Measurements from ENCODE around the gene NFRKB.

The NFRKB gene

DNA sequence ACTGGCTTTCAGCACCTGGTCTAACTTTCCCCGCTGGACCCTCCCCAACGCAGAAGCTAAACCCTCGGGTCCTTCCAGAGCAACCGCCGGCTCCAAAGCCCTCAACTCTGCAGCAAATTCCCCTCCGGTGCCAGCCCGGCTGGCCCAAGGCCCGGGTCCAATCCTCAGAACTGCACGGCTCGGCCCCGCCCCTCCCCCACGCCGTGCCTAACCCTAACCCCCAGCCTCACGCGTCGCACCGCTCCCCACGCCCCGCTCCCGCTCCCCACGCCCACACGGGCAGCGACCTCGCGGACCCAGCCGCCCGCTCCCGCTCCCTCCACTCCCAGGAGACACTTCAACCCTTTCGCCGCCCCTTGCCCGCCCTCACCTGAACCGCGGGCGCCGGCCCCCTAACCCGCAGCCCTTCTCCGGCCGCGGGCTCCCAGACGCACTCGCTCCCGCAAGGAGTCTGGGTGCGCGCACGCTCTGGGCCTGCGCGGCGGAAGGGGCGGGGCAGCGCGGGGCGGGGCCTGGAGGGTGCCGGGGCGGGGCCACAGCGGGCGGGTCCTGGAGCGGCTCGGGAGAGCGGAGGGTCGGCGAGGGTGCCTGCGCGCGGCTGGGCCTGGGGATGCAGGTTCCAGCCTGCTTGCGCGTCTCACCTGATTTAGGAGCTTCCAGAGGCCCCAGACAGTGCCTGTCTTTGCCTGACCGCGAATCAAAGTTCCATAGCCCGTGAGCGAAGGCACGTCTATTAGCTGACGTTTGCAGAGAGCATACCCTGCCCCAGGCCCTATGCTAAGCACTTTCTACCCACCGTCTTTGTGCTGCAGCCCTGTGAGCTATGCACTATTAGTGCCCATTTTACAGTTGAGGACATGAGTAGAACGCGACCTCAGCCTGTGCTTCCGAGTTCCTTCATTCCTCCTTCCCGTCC, at the start of gene NFRKB:
Gene NFRKB, minus strand, starts transcription at position 453 of the 916 bp plus-strand sequence. CDS start 2,729 bp downstream, outside the sequence.
- peak; percentile 60 to 83 for DNase-seq (ENCODE audit: extremely low read depth in 1 of 2, low read depth in 1 of 2)

DNA sequence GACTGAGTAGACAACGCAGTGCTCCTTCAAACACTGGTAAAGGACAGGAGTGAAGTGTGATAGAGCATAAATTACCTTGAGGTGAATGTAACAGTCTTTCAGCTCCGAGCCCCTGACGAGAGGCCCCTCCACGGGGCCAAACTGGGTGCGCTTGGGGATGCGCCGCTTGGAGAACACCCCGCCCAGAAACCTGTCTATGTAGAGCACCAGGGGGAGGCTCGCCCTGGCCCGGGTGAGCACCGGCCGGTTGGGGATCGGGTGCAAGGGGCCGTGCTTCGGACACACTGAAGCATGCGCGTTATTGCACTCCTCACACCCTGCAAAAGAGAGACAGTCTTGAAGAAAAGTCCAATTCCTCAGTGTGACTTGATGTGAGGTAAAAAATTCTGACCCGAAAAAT, 49.3 kb upstream of the NFRKB start:
- no peak for DNase-seq (ENCODE audit: extremely low read depth in 1 of 2, low read depth in 1 of 2)

DNA sequence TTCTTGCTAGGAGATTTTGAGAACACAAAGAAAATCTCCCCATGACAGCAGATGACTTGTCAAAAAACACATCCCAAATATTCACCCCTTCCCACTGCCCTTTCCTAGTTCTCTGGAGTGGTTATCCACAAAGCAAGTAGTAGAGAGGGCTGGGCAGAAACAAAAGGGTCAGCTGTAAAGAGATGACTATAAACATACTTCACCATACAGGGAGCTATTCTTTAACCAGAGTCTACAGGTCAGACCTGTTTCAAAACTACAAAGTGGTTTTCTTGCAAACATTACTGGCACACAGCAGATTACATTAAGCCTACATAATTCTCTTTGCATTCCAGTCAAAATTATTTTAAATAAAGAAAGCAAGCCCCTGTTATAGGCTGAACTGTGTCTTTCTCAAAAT, 47.7 kb upstream of the NFRKB start:
- DNase-seq (ENCODE audit: extremely low read depth in 1 of 2, low read depth in 1 of 2), result no peak

DNA sequence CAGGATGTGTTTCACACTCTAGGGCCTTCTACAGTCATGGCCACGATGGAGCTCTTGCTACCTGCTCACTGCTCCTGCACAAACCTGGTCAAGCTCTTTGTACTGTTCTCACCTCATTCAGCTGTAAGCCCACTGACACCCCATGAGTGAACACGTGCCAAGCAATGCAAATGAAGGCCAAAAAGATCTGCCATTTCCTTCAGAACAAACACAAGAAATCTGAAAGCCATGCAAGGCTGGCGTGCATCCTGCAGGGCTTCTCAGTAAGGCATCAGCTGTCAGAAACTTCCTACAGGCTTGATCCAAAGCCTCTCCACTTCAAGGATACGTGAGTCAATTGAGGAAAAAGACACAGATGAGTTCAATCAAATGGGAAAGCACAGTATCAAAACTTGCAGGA, 44.1 kb upstream of the NFRKB start:
- no peak for DNase-seq (ENCODE audit: extremely low read depth in 1 of 2, low read depth in 1 of 2)

DNA sequence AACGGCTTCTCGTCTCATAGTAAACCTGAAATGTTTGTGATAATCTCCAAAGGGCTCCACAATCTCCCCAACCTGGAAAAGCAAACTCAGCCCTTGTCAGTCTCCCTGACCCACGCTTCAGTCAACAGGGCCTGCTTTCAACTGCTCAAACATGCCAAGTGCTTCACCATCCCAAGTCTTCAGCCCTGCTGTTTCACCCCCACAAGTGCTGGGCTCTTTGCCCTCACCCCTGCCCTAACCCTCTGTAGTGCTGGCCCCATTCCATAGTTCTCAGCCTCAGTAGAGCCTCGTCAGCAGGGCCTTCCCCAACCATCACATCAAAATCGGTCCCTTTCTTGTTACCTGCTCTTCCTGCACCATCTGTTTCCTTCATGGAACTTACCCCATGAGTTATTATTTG, 43.4 kb upstream of the NFRKB start:
- DNase-seq (ENCODE audit: extremely low read depth in 1 of 2, low read depth in 1 of 2), result no peak

DNA sequence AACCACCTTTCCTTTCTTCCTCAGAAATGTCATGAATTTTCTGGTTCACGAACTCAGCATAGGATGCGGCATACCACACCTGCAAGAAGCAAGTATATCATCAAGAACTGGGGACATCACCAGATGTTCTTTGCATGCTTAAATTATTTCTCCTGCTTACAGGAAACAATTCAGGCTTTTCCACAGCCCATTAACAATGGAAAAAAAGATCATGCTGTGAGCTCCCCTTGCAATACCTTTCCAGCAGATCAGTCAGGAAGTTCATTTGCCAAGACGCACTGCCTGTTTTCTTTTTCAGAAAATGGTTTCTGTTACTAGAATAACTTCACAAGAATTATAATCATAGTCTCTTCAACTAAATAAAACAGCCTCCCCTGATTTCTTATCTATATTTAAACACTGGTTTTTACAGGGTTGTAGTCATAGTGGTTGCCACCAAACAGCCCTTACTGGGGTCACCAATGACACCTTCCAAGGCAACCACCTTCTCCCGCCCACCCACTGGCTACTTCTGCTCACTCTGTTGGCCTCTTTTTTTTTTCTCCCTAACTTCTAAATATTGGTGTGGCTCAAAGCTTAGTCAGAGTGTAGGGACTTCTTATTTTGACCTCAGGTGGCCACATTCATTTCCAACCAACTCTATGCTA, 42.3 kb upstream of the NFRKB start:
- no peak for DNase-seq (ENCODE audit: extremely low read depth in 1 of 2, low read depth in 1 of 2)

DNA sequence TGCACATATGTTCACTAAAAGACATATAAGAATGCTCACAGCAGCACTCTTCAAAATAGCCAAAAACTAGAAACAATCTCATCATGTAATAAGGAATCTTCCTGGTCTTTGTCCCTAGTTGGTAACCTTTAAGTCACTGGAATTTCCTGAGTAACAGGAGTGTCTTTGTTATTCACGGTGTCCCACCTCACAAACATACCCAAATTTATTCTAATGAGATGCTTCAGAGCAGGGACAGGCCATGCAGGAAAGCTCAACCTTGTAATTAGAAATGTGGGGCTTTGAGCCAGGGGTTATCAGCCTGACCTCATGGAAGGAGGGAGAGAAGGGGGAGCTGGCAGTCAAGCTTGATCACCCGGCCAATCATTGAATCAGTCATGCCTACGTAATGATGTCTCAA, 40.3 kb upstream of the NFRKB start:
- no peak for DNase-seq (ENCODE audit: extremely low read depth in 1 of 2, low read depth in 1 of 2)

DNA sequence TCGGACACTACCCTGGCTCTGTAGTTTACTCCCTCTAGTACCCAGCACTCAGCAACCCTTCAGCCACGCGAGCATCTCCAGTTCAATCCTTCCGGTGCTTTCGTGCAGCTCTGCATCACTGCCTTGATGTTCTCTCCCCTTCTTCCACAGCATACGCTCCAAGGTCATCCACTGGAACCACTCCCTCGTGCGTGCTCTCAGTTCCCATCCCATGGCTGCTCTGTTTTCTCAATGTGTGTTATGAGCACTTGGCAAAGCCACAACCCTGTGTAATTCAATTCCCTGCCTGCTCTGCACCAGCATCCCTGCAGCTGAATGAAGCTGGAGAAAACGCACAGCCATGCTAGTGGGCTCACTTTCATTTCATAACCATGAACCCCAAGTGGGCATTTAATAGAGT, 38.5 kb upstream of the NFRKB start:
- no peak for DNase-seq (ENCODE audit: extremely low read depth in 1 of 2, low read depth in 1 of 2)

DNA sequence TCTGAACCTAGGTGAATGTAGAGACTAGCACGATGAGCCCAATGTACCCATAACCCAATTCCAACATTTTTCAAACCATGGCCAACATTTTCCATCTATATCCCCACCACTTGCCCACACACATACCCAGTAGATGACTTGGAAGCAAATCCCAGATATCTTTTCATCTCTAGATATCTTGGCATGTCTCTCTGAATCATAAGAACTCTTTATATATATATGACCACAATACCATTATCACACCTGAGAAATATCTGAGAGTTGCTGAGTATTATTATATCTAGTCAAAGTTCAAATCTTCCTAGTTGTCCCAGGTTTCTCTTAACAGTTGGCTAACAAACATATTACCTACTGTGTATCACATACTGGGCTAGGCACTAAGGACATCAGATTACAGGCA, 37.9 kb upstream of the NFRKB start:
- no peak for DNase-seq (ENCODE audit: extremely low read depth in 1 of 2, low read depth in 1 of 2)

DNA sequence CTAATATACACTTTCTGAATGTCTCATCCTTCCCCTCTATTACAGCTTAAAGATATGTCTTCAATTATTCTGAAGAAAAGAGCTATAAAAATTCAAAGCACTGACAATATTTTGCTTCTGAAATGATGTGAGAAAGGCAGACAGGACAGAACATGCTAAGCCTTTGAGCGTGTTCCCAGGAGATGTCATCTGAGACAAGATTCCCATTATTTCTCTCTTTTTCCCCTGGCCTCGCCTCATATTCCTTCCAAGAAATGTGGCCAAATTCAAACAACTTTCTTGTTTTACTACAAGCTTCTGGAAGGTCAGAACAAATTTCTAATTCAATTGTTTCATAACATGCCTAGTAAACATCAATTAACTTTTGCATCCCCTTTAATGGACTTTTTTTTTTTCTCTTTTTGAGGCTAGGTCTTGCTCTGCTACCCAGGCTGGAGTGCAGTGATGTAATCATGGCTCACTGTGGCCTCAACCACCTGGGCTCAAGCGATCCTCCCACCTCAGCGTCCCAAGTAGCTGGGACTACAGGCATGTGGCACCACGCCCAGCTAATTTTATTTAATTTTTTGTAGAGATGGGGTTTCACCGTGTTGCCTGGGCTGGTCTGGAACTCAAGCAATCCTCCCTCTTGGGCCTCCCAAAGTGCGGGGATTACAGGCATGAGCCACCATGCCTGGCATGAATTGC, 37.1 kb upstream of the NFRKB start:
- no peak for DNase-seq (ENCODE audit: extremely low read depth in 1 of 2, low read depth in 1 of 2)

DNA sequence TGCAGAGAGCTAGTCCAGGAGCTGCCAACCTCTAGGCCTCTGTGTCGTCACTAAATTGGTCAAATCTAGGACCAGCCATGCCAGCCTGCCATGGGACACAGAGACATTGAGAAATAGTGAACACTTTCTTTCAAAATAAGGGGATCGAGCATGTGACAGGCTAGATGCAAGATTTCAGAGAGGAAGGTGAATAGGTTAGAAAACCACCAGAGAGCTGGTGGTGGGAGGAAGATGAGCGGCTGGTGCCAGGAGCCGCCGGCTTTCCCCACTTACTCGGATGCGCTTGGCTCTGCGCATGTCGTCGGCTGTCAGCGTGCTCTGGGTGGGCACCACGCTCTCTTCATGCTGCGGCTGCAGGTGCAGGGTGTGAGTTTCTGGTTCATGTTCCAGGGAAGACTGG, 35.4 kb upstream of the NFRKB start:
- DNase-seq (ENCODE audit: extremely low read depth in 1 of 2, low read depth in 1 of 2), result no peak

DNA sequence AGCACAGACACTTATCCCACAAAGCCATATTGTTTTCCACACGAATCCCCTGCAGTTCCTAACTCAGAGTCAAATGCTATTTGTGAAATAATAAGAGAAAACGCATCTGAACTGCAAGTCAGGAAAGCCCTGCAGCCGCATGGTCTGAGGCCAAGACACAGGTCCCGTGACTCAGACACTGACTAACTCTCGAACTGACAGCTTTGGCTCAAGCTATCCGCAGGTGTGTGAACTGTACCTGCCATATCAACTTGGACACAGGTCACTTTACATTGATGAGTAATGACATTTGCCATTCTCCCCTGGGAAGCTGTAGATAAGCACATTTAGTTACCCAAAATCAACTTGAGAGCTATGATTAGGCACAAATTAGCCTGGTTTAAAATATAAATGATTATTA, 34.9 kb upstream of the NFRKB start:
- DNase-seq (ENCODE audit: extremely low read depth in 1 of 2, low read depth in 1 of 2), result no peak

DNA sequence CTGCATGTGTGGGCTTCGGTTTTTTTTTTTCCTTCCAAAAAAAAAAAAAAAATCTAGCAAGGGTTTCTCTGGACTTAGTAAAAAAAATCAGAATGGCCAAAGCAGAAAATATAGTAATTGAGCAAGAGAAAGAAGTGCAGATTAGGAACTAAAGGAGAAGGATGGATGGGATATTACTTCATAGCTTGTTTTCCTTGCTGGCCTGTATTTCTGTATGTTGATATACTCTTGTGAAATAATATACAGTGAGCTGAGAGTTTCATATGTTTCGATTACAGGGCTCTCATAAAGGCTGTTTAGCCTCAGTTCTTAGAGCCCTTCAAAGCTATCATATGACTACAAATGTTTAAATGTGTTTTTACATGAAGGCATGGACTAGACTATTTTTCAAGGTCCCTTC, 34.3 kb upstream of the NFRKB start:
- no peak for DNase-seq (ENCODE audit: extremely low read depth in 1 of 2, low read depth in 1 of 2)

DNA sequence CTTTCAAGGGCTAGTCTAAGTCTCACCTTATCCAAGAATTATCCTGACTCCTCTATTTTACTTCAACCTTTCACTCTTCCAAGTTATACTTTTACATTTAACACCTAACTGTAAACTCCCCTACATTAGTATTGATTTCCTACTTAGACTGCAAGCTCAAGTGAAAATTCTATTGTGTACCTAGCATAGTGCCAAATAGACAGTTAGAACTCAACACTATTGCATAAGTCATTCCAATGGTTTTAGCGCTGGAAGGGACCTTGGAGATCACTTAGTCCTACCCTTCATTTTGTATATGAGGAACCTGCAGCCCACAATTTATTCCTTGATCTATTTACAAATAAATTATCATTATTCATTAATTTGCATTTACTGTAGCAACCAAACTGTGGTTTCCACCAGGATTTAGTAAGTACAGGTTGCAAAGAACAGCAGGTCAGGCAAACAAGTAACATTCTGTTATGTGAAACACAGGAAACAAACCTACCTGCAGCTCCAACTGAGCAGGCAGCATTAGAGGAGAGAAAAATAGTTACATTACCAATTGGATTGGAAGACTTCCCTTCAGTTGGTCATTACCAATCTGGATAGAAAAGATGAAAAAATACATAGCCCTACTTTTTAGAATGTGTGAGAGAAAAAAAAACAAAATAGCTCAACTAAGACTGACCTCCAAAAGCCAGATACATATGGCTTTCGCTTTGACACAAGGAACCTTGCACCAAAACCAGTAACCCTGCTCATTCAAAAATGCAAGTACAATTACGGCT, 33.7 kb upstream of the NFRKB start:
- no peak for DNase-seq (ENCODE audit: extremely low read depth in 1 of 2, low read depth in 1 of 2)

DNA sequence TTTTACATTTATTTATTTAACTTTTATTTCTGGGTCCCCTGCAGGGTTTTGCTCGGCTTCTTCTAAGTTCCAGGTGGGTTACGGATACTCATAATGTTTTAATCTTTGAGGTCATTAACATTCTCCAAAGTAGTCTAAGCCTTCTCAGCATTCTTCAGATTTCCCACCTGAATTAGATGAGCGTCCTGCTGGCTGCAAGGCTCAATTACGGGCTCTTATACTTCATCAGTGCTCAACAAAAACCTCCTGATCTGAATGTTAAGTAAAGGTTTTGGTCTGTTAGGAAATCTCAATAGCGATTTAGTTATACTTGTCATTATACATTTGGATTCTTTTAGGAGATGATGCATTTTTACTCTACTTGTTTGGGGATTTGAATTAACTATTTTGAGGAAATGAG, 27.3 kb upstream of the NFRKB start:
- DNase-seq (ENCODE audit: extremely low read depth in 1 of 2, low read depth in 1 of 2), result no peak

DNA sequence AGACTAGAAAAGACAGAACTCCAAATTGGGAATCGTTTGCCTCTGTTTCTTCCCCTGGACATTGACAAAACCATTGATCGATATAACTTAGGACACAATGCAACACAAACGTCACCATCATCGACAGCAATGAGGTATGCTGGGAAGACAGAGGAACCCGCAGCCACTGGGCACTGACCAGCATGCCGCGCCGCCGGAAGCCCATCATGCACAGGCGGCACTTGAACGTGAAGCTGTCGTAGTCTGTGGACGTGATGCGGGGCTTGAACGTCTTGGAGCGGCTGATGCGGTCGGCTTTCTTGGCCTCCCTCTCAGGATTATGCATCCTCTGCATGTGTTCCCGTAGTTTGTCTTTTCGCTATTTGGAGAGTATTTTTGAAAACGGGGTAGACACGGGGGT, 23.0 kb upstream of the NFRKB start:
- no peak for DNase-seq (ENCODE audit: extremely low read depth in 1 of 2, low read depth in 1 of 2)

DNA sequence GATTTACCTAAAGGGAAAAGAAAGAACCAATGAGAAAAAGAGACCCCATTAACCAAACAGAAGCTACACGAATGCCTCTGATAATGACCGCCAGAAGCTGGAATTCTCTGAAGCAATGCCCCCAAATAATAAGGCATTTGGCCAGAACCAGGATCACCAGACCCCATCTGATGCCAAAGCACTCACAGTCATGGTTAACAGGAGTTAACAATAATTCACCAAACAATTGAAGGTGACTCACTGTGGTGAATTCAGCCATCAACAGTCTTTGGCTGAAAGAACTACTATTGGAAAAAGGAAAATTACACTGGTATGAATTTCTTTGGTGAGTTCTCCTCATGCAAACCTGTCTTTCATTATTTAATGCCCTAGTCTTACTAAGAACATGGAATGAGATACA, 21.9 kb upstream of the NFRKB start:
- no peak for DNase-seq (ENCODE audit: extremely low read depth in 1 of 2, low read depth in 1 of 2)

DNA sequence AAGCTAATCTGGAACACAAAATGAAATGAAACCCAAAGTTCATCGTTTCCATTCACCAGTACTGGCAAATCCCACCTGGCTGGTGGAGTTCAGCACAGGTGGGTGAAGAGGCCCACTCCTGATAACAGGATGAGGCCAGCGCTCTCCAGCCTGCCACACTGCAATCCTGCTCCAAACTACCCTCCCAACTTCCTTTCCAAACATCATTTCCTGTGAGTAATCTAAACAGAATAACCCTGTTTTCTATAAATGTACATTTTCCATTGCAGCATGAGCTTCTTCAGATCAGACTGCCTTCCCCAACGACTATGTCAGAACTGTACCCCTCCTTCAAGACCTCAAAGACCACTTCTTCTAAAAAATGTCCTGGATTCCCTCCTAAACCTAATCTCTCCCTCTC, 15.9 kb upstream of the NFRKB start:
- DNase-seq (ENCODE audit: extremely low read depth in 1 of 2, low read depth in 1 of 2), result no peak

DNA sequence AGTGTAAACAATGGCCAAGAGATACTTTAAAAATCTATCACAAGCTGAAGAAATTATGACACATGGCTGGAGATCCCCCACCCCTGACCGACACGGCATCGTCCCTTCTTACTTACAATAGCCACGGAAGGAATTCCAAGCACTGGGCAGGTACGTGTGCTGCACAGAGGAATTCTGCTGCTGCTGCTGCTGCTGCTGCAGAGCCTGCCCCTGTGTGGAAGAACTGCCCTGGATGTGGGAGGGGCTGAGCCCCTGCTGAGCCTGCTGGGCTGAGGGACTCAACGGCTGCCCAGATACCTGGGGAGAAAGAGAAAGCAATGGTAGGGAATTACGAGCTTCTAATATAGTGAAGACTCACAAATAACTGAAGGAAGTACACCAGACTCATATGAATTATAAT, 15.0 kb upstream of the NFRKB start:
- DNase-seq (ENCODE audit: extremely low read depth in 1 of 2, low read depth in 1 of 2), result no peak

DNA sequence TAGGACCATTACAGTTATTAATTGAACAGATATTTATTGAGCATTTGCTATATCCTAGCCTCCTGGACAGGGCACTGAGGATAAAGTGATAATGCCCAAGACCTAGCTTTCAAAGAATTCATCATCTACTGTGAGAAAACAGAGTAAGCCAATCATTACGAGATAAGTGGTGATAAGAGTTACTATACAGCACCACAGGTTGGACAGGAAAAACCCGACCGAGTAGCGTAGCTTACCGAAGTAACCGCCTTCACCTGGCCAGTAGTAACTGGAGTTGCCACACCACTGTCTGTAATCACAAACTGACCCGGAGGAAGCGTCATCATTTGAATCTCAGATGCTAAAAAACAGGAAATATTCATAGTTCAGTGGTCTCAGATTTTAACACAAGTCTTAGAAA, 10.0 kb upstream of the NFRKB start:
- DNase-seq (ENCODE audit: extremely low read depth in 1 of 2, low read depth in 1 of 2), result no peak

DNA sequence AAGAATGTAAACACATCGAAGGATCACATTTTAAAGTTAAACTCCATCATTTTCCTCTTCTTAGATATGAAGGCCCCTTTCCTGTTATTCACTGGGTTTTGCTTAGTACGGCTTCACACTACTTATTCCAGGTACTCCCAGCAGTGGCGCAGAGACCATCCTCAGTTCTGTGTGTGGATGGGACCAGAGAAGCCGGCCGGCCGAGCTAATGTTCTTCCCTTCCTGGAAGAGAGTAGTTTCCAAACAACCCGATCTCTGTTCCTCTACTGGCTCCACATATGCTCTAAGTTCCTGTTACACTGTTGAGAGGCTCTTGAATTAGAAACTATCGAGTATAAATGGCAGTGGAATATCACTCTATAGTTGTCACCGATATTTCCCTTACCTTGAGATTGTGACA, 684 bp upstream of the NFRKB start:
- no peak for DNase-seq (ENCODE audit: extremely low read depth in 1 of 2, low read depth in 1 of 2)

Measured in activated CD8-positive, alpha-beta memory T cell treated with anti-CD3 and anti-CD28 coated beads for 1 hour (primary cell).